Activated T-cell treated with anti-CD3 and anti-CD28 coated beads for 24 hours (primary cell): ENCODE results near the gene PHF21B.

Experiments
- DNase-seq: peaks from one replicate; pipeline ENCODE4 v3.0.0-alpha.2; 2020; ENCODE audit warnings: low read depth

PHF21B gene

GRCh38 chr22:44892803-44893730, 116.7 kb downstream of the PHF21B start:
- no peak for DNase-seq

- DNase-seq = no peak
Observed at GRCh38 chr22:44892243-44892642, 117.6 kb downstream of the PHF21B start.

- no peak for DNase-seq
Observed at GRCh38 chr22:44891791-44892190, 118.0 kb downstream of the PHF21B start.

- DNase-seq = no peak
Observed at GRCh38 chr22:44891293-44891747, 118.5 kb downstream of the PHF21B start.

GRCh38 chr22:44890416-44891292, 119.2 kb downstream of the PHF21B start:
- no peak for DNase-seq

GRCh38 chr22:44889255-44889878, 120.4 kb downstream of the PHF21B start:
- no peak for DNase-seq

GRCh38 chr22:44888491-44889254, 121.1 kb downstream of the PHF21B start:
- no peak for DNase-seq

GRCh38 chr22:44887941-44888366, 121.9 kb downstream of the PHF21B start:
- DNase-seq = no peak

- no peak for DNase-seq
Observed at GRCh38 chr22:44885806-44886360, 123.9 kb downstream of the PHF21B start.

- no peak for DNase-seq
Observed at GRCh38 chr22:44884968-44885805, 124.6 kb downstream of the PHF21B start.

GRCh38 chr22:44884562-44884961, 125.2 kb downstream of the PHF21B start:
- no peak for DNase-seq

- no peak for DNase-seq
Observed at GRCh38 chr22:44883011-44883421, 126.8 kb downstream of the PHF21B start.

GRCh38 chr22:44882226-44882905, 127.4 kb downstream of the PHF21B start:
- no peak for DNase-seq

GRCh38 chr22:44881624-44882023, 128.2 kb downstream of the PHF21B start:
- DNase-seq = no peak

- no peak for DNase-seq
Observed at GRCh38 chr22:44880610-44881290, 129.1 kb downstream of the PHF21B start.

- DNase-seq = no peak
Observed at GRCh38 chr22:44879301-44879680, 130.5 kb downstream of the PHF21B start.

- no peak for DNase-seq
Observed at GRCh38 chr22:44878483-44879300, 131.1 kb downstream of the PHF21B start.

- no peak for DNase-seq
Observed at GRCh38 chr22:44876921-44877320, 132.9 kb downstream of the PHF21B start.
